Stimulated activated CD8-positive, alpha-beta memory T cell treated with anti-CD3 and anti-CD28 coated beads, Interleukin-12 subunit alpha, Interleukin-12 subunit beta, amount 100 ng/mL, for 4 hours (primary cell): ENCODE results near the gene EGLN1.
"Not testable (repeated sequence)": the region's sequence is repeated elsewhere in the genome, so short reads cannot be mapped to it uniquely, and the experiment has no call there.

Experiments used
- DNase-seq: peaks from one replicate; pipeline ENCODE4 v3.0.0-alpha.2; 2020; ENCODE audit warnings: low read depth

Gene EGLN1

DNA sequence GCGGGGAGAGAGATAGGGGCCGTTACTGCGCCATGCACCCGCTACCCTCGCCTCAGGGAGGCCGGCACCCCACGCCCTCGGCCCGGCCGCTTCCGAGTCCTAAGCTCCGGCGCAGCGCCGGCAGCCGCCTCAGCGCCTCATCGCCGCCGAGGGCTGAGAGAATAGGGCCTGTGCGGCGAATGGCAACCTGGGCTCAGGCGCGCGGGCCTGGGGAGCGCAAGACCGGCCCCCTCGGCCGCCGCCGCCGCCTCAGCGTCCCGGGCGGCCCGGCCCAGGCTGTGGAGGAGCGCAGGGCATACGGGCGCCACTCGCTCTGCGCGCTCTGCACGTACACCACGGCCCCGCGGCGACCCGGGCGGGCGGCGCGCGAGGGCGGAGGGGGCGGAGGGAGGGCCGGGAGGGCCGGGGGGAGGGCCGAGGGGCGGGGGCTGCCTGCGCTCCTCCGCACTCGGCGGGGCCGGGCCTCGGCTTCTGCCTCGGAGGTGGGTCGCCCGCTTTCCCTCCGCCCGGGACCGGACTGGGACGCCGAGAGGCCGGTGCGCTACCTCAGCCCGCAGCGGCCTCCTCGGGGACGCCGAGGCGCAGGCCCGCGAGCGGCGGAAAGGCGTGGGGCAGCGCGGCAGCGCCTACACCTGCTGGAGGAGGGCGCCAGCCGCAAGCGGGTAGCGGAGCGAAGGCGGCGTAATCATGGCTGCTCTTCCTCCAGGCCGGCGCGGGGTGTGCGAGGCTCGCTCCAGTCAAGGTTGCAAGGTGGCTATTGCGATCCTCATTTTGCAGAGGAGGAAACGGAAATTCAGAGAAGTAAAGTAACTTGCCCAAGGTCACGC lies at the start of gene EGLN1:
Gene EGLN1, minus strand, starts transcription at position 317 of the 827 bp plus-strand sequence. CDS start 399 bp downstream, outside the sequence.
- DNase-seq, result peak; percentile 80

DNA sequence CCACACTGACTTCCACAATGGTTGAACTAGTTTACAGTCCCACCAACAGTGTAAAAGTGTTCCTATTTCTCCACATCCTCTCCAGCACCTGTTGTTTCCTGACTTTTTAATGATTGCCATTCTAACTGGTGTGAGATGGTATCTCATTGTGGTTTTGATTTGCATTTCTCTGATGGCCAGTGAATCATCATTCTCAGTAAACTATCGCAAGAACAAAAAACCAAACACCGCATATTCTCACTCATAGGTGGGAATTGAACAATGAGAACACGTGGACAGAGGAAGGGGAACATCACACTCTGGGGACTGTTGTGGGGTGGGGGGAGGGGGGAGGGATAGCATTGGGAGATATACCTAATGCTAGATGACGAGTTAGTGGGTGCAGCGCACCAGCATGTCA lies 49.4 kb upstream of the EGLN1 start:
- DNase-seq, result not testable (repeated sequence)

DNA sequence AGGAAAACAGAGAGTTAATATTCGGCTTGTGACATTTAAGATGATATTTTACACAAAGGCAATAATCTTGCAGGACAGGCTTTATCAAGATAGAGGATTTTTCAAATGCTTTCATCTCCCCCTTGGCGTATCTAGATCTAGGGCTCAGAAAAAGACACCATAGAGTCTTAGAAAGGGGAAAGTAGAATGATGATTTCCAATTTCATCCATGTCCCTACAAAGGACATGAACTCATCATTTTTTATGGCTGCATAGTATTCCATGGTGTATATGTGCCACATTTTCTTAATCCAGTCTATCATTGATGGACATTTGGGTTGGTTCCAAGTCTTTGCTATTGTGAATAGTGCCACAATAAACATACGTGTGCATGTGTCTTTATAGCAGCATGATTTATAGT lies 48.9 kb upstream of the EGLN1 start:
- DNase-seq, result not testable (repeated sequence)

DNA sequence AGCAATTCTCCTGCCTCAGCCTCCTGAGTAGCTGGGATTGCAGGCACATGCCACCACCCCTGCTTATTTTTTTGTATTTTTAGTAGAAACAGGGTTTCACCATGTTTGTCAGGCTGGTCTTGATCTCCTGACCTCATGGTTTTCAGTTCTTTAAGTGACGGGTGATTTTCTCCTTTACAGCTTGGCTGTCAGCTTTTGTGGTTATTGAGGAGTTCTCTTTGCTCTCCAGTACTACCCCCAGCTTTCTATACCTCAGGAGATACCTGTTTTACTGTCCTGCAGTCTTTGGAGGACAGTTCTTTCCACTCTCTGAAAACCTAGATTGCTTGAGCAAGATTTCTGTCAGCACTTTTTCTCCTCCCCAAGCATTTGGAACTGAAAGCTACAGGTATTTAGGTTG lies 45.9 kb upstream of the EGLN1 start:
- DNase-seq, result no peak

DNA sequence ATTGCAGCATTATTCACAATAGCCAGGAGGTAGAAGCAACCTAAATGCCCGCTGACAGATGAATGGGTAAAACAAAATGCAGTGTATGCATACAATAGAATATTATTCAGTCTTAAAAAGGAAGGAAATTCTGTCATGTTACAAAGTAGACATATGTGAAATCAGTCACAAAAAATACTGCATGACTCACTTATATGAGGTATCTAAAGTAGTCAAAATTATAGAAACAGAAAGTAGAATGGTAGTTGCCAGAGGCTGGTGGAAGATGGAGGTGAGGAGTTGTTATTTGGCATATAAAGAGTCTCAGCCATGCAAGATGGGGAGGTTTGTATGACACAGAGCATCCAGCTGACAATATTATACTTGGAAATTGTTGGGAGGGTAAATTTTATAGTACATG lies 43.0 kb upstream of the EGLN1 start:
- no peak for DNase-seq

DNA sequence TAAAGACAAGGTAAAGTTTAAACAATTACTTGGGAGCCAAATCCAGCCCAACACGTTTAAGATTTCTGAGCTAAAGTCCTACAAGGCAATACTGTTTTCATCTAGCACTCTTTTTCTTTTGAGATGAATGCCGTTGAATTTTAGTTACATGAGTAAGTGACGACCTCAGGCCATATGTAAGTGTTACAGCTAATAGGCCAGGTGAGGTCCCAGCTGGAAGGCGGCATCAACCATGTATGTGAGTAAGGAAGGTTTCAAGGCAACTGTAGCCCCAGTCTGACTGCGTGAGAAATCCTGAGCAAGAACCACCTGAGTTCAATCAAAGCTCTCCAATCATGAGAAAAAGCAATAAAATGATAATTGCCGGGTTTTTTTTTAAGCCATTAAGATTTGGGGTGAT lies 41.5 kb upstream of the EGLN1 start:
- DNase-seq, result no peak

DNA sequence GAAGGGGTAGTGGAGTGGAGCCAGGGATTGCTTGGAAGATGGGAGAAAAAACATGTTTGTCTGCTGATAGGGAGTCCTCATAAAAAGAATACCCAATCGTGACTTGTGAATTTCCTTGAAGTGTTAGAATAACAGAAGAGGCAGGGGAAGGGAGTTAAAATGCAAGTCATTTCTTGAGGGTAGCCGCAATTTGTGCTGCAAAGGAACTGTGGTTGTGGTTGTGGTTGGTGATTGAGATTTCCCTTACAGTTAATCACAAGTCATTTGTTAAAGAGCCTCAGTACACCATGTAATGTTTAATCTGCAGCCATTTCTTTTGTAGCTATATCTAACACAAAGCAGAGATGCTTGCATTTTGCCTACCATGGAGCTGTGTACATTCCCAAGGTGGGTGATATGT lies 38.5 kb upstream of the EGLN1 start:
- peak; percentile 40 for DNase-seq

DNA sequence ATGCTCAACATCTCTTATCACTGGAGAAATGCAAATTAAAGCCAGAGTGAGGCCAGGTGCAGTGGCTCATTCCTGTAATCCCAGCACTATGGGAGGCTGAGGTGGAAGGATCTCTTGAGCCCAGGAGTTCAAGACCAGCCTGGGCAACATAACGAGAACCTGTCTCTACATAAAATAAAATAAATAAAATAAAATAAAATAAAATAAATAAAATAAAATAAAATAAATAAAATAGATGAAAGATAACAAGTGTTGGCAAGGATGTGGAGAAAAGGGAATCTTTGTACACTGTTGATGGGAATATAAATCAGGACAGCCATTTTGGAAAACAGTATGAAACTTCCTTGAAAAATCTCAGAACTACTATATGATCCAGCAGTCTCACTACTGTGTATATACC lies 37.4 kb upstream of the EGLN1 start:
- DNase-seq, result not testable (repeated sequence)

DNA sequence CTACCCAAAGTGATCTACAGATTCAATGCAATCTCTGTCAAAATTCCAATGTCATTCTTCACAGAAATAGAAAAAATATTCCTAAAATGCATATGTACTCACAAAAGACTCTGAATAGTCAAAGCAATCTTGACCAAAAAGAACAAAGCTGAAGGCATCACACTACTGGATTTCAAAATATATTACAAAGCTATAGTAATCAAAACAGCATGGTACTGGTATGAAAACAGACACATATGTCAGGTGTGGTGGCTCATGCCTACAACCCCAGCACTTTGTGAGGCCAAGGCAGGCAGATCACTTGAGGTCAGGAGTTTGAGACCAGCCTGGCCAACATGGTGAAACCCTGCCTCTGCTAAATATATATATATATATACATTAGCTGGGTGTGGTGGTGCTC lies 35.9 kb upstream of the EGLN1 start:
- not testable (repeated sequence) for DNase-seq

DNA sequence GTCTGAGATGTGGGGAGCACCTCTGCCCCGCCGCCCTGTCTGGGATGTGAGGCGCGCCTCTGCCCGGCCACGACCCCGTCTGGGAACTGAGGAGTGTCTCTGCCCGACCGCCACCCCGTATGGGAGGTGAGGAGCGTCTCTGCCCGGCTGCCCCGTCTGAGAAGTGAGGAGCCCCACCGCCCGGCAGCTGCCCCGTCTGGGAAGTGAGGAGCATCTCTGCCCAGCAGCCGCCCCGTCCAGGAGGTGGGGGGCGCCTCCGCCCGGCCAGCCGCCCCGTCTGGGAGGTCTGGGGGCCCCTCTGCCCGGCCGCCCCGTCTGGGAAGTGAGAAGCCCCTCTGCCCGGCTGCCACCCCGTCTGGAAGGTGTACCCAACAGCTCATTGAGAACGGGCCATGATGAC lies 32.0 kb upstream of the EGLN1 start:
- not testable (repeated sequence) for DNase-seq

DNA sequence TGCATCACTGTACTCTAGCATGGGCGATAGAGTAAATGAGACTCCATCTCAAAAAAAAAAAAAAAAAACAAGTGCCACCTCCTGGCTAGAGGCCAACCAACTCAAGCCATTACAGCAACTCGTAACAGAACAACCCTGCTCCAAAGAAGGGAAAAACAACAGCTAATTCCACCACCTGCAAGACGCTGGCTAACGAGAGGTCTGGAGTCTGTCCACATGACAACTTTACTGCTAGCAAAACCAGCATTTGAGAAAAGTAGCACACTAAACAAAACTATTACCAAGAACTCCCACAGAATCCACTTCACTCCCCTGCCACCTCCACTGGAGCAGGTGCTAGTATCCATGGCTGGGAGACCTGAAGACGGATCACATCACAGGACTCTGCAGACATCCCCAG lies 24.1 kb upstream of the EGLN1 start:
- DNase-seq, result no peak

DNA sequence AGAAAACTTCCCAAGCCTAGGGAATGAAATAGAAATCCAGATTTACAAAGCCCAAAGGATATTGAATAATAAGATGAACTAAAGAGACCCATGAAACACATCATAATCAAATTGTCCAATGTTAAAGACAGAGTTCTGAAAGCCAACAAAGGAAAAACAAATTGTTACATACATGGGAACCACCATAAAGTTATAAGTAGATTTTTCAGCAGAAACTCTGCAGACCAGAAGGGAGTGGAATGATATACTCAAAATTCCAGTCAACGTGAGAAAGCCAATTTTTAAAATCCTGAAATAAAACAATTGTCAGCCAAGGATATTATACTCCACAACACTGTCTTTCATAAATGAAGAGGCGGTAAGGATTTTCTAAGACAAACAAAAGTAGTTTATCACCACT lies 22.0 kb upstream of the EGLN1 start:
- no peak for DNase-seq

DNA sequence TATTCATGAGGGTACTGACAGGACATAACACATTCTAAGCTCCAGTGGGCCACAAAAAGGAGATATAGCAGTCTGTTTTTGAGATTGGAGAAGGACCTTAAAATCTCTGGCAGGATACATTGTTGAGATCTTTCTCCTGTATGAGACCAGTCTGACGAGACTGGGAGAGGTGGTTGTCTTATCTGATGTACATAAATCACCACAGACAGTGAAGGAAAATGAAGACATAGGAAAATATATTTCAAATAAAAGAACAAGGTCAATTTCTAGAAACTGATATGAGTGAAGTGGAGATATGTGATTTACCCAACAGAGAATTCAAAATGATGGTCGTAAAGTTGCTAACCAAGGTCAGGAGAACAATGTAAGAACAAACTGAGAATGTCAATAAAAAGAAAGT lies 21.3 kb upstream of the EGLN1 start:
- DNase-seq, result no peak

DNA sequence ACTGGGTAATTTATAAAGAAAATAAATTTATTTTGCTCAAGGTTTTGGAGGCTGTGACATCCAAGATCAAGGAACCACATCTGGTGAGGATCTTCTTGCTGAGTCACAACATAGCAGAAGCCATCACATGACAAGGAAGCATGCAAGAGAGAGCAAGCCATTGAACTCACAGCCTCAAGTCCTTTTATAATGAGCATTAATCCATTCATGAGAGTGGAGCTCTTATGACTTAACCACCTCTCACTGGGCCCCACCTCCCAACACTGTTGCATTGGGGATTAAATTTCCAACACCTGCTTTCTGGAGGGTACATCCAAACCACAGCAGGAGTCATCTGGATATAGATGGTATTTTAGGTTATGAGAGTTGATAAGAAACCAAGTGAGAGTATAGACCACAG lies 20.6 kb upstream of the EGLN1 start:
- no peak for DNase-seq

DNA sequence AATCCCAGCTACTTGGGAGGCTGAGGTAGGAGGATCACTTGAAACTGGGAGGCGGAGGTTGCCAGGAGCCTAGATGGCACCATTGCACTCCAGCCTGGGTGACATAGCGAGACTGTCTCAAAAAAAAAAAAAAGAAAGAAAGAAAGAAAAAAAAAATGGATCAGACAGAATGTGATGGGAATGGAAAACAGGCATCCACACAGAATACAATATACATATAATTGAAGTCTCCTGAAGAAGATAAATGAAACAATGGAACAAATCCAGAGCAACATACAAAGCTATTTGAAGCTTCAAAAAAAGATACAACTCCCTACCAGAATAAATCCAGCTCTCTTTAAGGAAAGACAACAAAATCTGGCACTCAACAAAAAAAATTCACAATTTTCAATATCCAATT lies 10.9 kb upstream of the EGLN1 start:
- DNase-seq, result no peak

DNA sequence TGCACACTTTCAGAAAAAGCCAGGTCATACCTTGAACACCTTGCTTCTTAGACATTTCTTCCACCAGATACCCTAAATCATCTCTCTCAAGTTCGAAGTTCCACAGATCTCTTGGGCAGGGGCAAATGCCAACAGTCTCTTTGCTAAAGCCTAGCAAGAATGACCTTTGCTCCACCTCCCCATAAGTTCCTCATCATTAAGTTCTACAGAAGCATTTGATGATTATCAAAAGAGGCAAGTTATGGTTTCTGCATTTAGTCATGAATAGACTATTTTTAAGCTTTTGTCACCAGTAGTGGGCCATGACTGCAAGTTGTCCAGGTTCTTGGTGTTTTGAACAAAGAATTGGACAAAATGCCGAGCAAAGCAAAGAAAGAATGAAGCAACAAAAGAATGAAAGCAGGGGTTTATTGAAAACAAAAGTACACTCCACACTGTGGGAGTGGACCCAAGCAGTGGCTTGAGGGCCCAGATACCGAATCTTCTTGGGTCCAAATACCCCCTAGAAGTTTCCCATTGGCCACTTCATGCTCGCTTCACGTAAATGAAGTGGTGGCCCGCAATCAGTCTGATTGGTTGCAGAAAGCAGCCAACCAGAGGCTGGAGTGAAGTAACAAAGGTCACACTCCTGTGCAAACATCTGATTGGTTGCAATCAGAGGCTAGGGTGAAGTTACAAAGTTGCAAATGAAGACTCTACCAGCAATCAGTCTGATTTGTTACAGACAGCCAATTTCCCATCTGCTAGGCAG lies 9.8 kb upstream of the EGLN1 start:
- DNase-seq, result no peak

DNA sequence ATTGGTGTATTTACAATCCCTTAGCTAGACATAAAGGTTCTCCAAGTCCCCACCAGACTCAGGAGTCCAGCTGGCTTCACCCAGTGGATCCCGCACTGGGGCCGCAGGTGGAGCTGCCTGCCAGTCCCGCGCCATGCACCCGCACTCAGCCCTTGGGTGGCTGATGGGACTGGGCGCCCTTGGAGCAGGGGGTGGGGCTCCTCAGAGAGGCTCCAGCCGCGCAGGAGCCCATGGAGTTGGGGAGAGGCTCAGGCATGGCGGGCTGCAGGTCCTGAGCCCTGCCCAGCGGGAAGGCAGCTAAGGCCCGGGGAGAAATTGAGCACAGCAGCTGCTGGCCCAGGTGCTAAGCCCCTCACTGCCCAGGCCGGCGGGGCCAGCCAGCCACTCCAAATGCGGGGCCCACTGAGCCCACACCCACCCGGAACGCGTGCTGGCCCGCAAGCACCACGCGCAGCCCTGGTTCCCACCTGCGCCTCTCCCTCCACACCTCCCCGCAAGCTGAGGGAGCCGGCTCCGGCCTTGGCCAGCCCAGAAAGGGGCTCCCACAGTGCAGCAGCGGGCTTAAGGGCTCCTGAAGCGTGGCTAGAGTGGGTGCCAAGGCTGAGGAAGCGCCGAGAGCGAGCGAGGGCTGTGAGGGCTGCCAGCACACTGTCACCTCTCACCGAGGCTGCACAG lies 8.7 kb upstream of the EGLN1 start:
- not testable (repeated sequence) for DNase-seq

DNA sequence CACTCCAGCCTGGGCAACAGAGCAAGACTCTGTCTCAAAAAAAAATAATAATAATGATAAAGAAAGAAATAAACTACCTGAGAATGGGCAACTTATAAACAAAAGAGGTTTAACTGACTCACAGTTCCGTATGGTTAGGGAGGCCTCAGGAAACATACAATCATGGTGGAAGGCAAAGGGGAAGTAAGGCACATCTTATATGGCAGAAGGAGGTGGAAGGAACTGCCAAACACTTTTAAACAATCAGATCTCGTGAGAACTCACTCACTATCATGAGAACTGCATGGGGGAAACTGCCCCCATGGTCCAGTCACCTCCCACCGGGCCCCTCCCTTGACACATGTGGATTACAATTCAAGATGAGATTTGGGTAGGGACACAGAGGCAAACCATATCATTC lies 6.3 kb upstream of the EGLN1 start:
- DNase-seq, result no peak

DNA sequence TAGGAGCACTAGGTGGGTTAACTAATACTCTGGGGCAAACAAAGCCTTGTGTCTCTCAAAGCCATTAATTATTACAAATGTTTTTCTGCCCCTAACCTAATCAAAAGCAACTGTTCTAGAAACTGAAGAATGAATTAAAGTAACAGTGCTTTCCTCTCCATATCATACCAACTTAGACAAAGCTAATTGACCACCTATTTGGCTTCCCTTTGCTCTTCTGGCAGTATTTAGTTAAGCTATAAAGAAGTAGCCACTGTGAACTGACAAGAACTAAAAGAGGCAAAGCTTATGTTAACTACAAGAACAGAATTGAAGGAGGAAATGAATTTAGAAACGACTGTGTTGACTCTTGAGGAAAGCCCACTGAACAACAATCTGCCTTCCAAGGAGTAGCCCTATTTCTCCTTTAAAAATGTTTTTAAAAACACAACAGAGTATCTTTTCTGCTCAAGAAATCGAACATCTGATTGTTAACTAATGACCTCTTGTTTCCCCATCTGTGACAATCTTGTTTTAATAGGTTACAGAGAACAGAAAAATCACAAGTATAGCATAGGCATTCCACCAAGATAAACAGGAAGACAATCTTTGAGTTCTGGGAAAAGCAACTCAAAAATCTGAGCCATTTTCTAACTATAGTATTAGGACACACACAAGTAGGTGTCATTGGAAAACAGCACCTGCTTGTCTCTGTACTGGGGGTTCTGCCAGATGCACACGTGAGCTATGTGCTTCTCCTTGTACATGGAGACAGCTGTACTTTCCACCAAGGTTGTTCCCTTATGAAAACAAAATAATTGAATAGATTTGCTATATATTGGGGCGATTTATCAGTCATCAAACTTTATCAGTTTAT lies 3.1 kb upstream of the EGLN1 start:
- DNase-seq, result no peak

DNA sequence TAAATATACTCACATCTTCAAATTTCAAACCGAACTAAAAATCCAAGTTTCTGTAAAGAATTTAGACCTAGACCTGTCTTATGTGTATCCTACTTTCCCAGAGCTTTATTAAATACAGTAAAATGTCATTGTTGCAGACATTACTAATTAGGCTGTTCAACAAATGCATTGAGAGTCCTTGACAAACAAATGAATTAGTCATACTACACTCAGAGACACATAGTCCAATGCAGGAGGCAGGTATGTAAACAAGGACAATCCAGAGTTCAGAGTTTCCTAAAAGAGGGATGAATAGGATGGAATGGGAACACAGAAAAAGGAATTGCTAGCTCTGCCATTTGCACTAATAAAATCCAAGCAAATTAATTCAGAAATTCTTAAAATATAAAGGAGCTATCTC lies 1.6 kb upstream of the EGLN1 start:
- DNase-seq, result no peak

DNA sequence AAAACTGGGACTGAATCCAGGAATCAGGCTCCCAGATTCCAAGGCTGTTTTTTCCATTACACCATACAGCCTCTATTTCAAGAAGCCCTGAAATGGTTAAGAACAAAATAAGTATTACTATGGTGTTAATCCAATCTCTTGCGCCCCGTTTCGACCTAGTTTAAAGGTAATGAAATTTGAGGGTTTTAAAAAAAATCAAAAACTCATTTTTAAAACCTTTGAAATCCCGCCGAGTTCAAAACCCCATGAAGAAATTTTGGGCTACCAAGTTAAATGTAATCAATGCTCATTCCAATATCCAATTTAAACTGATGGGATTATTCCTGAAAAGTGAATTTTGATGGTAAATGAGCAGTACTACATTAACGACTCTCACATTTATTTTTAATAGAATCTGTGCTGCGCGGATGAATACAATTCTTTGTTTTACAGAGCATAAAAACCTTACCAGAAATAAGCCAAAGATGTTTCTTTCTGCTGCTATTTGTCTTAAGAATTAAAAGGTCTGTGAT lies 767 bp upstream of the EGLN1 start:
- DNase-seq, result no peak

DNA sequence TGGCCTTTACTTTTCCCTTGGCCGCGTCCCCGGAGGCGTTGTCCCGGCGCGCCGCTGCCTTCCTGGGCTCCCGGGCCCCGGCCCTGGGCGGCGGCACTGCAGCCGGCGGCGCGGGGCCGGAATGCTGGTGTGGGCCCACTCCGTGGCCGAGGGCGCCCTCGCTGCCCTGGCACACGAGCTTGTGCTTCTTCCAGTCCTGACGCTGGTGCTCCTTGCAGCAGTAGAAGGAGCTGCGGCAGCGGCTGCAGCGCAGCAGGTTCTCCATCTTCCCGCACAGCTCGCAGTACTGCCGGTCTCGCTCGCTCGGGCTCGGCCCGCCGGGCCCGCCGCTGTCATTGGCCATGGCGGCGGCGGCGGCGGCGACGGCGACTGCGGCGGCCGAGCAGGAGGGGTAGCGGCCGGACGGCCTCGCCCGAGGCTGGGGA lies 529 bp downstream of the EGLN1 start:
- peak; percentile 34 for DNase-seq
